SH-SY5Y (cell line): ENCODE measurements around the gene CCDC175.

ENCODE experiments used
- GATA2 ChIP-seq: IDR thresholded peaks from 2 replicates; pipeline ENCODE4 v1.6.1; 2011; ENCODE audit warnings: mild to moderate bottlenecking, low read depth, low read length
- GATA3 ChIP-seq: IDR thresholded peaks from 2 replicates; pipeline ENCODE4 v1.6.1; 2011; ENCODE audit warnings: low read depth, mild to moderate bottlenecking, low read length, moderate library complexity

GRCh38 chr14:59458486-59458885 lies 118.1 kb downstream of the CCDC175 start:
- TF ChIP-seq GATA2 (no peak), GATA3 (no peak)
